GM19328 (cell line): Measurements from ENCODE around the gene EIF2S2.

Experiments used
- ATAC-seq: cut with Tn5 transposase; IDR thresholded peaks from one replicate; pipeline ENCODE4 v1.9.1; 2021; ENCODE audit warnings: mild to moderate bottlenecking, moderate library complexity; ENCODE audit not compliant: unreplicated experiment

Gene EIF2S2

DNA sequence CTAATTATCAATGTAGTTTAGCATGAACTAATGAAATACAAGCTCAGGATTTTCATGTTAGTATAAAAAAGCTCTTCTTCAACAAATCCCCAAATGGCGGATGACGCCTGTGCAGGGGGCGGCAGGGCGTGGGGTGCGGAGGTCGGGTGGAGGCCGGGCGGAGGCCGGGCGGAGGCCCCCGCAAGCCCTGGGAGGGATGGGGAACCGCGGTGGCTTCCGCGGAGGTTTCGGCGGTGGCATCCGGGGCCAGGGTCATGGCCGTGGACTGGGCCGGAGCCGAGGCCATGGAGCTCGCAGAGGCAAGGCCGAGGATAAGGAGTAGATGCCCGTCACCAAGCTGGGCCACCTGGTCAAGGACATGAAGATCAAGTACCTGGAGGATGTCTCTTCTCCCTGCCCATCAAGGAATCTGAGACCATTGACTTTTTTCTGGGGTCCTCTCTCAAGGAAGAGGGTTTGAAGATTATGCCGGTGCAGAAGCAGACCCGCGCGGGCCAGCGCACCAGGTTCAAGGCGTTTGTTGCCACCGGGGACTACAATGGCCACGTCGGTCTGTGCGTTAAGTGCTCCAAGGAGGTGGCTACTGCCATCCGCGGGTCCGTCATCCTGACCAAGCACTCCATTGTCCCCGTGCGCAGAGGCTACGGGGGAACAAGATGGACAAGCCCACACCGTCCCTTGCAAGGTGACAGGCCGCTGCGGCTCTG, 10.4 kb upstream of the EIF2S2 start:
- no peak for ATAC-seq

DNA sequence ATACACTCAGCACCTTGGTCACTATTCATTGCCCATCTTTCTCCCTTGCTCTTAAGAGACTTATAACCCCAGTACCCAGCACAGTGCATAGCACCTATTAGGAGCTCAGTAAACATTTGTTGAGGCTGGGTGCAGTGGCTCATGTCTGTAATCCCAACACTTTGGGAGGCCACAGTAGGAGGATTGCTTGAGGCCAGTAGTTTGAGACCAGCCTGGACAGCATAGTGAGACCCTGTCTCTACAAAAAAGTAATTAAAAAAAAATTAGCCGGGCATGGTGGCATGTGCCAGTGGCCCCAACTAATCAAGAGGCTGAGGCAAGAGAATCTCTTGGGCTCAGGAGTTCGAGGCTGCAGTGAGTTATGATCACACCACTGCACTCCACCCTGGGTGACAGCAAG, 8.2 kb upstream of the EIF2S2 start:
- ATAC-seq = no peak

DNA sequence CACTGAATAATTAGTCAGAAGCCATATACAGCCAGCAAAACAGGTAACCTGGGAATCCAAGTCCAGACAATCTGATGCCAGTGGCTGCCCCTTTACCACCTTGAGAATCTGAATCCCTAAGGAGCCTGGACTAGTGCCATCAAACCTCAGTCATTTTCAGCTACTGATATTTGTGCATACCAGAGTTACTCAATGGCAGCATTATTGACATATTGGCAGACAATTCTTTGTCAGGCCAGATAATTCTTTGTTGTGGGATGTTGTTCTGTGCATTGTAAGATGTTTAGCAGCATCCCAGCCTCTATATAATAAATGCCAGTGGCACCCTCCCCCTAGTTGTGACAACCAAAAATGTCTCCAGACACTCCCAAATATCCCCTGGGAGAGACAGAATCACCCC, 3.2 kb upstream of the EIF2S2 start:
- ATAC-seq = no peak

DNA sequence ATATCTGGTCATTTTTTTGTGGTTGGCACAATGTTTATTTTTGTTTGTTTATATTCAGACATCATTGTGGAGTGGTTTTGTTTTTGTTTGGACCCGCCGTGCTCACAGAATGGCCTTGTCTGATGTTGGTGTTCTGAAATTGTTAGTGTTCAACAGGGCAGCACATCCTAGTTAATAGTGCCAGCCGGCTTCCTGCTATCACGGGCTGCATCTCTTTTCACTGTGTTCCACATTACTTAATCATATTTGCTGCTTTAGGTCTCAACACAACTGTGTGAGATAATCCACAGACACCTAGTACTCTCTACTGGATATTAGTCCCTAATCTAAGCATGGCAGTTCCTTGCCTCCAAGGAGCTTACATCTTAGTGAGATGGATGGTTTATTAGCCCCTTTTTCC, 2.8 kb upstream of the EIF2S2 start:
- no peak for ATAC-seq

DNA sequence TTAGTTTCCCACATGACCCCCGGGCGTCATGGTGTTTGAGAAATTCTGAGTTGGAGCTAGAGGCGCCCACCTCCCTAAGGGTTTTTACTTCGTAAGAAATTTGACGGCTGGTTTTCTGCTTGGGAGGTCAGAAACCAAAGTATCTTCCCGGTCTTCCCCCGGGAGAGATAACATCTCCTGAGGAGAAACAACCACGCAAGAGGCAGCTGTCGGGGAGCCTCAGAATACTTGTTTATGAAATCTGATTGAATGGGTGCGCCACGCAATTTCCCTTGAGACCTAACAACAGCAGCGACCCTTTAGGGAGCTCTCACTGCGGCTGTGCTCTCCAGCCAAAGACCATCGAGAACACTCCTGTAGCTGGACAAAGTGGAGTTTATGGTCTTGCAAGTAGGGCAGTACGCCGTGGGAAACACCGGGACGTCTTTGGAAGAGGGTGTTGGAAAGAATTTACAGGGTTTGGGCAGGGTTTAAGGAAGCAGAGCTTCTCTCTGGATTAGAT, 608 bp upstream of the EIF2S2 start:
- ATAC-seq = peak; percentile 5

DNA sequence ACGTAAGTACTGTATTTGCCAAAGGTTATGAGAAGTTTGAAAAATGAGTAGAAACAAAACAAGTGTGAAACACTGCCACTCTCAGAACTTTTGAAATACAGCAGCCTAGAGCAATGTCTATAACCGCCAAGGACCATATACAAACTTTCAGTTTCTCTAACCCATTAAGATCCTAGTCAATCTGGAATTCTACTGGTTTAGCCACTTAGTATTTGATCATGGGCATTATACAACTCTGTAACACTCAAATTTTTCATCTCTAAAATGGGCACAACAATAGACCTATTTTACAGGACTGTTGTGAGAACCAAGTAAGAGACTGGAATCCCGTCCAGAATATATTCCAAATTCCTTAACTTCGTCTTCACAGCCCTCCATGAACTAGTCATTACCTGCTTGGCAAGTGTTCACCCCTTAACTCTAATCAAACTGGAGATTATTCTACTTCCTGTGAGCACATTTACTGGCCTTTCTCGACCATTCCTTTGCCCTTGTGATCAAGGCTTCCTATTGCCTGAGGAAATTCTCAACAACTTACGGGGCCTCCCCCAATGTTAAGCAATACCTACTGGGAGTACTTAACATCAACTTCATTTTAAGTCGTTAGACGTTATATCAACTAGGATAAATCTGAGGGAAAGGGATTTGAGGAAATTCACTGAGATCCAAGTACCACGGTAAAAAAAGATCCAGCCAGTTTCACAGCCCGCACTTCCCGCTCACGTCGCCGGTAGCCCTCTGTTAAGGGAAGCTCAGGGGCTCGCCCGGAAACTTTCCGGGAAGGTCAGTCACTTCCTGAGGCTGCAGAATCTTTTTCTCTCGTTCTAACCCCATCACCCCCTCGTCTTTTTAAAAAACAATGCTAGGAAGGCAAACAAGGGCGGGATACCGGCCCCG, 1.1 kb downstream of the EIF2S2 start:
- ATAC-seq = no peak

DNA sequence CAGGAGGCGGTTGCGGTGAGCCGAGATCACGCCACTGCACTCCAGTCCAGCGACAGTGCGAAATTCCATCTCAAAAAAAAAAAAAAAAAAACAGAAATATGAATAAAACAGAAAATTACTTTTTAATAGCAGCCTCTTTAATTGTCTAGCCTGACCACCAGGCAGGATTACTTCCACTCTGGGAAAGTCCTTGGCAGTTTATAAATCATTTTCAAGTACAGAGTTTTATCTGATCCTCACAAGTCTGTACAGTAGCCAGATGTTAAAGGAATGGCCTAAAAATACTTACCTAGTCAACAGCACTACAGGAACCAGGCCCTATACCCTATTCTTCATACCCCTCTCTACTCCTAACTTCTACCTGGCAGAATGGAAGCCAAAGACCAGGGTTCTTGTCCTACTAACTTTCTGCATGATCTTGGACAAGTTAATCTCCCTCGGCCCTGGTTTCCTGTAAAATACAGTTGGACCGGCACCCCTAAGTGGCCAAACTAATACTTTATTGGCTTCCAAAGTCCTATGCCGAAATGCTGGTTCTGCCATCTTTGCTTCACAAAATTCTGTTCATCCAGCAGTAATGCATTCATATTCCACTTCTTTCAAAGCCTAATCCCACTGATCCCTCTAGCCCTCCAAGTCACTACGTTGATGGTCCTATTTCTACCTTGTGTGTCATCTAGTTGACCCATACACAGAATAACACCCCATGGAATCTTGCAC, 1.9 kb downstream of the EIF2S2 start:
- ATAC-seq = no peak

DNA sequence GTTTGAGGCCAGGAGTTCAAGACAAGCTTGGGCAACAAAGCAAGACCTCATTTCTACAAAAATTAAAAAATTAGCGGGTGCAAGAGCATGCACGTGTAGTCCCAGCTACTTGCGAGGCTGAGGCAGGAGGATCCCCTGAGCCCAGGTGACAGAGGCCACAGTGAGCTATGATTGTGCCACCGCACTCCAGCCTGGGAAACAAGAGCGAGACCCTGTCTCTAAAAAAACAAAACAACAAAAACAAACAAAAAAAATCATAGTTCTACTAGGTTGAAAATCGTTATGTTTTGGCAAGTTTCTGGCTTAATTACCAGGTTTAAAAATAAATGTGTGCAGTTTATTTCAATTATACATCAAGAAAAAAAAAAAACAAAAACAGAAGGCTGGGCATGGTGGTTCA, 2.6 kb downstream of the EIF2S2 start:
- no peak for ATAC-seq

DNA sequence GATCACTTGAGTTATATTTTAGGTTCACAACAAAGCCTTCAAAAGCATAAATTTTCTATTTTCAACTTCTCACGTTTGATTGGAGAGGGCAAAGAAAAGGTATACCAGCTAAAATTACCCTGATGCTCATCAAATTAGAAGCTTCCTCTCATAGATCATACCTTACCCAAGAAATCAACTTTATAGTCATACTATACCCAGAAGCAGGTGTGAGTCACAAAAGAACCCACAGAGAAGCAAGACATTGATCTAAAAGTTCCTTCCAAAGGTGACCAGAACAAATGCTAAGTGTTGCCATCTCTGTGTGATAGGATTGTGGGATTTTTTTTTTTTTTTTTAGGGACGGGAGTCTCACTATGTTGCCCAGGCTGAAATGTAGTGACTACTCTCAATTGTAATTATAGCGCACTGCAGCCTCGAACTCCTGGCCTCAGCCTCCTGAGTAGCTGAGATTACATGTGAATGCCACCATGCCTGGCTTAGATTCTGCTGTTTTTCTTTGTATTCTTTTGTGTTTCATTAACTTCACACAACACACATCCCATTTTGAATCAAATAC, 3.3 kb downstream of the EIF2S2 start:
- no peak for ATAC-seq

DNA sequence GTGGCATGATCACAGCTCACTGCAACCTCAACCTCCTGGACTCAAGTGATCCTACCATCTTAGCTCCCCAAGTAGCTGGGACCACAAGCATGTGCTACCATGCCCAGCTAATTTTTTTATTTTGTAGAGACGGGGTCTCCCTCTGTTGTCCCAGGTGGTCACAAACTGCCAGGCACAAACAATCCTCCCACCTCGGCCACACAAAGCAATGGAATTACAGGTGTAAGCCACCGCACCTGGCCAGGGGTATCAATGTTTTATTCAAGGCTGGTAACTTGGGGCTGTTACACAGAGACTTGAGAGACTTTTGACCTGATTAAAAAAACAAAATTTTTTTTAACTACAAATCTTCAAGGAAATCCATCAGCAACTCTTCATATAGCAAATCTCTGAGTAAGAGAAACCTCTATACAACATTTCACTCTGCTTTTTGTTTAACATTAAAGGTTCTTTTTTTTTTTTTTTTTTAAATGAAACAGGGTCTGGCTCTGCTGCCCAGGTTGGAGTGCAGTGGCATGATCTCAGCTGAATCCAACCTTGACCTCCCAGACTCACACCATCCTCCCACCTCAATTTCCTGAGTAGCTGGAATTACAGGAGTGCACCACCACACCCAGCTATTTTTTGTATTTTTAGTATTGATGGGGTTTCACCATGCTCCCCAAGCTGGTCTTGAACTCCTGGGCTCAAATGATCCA, 5.9 kb downstream of the EIF2S2 start:
- ATAC-seq = no peak

DNA sequence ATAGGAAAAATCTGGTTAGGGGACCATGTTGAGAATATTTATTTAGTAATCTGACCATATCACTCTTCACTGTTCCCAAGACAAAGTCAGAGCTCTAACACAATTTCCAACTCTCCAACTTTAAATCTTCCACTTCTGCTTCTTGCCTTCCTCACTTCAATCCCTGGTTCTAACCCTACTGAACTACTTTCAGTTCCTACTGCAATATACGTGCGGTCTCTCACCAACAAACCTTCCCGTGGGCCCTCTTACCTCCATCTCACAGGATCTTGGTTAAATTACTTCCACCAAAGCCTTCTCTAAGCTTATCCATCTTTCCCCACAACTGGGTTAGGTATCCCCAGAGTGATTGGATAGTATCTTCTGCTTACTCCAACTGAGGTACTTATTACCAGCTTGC, 8.0 kb downstream of the EIF2S2 start:
- ATAC-seq = no peak

DNA sequence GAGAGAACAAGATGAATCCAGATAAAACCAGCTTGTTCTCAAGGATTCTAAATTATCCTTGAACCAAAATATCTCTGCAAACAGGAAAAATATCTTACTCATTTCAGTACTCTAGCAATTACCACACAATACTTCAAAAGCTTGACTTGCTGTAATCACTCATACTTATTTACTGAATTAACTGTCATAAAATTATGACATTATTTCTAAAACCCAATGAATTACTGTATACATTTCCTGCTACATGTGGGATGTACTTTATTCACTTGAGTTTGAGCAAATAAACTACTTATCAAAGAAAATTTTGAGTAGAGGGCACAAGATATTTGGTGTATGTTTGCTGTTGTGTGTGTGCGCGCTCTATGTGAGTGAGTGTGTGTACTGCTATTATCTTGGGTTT, 9.7 kb downstream of the EIF2S2 start:
- ATAC-seq = no peak

DNA sequence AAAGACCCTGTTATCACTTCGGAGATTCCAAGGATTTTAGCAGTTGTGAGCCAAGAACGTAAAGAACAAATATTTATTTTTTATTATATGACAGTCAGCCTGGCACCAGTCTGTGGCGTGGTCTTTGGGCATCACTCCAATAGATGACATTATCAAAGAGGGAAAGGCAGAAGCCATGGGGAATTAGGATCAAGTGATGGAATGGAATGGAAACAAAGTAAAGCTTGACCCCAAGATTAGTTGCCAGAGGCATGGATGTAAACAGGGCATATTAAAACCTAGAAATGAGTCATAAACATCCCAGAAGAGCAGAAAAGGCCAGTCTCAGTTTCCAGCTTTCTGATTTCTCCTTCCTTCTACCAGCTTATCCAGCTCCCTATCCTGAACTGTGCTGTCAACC, 11.5 kb downstream of the EIF2S2 start:
- ATAC-seq = no peak

DNA sequence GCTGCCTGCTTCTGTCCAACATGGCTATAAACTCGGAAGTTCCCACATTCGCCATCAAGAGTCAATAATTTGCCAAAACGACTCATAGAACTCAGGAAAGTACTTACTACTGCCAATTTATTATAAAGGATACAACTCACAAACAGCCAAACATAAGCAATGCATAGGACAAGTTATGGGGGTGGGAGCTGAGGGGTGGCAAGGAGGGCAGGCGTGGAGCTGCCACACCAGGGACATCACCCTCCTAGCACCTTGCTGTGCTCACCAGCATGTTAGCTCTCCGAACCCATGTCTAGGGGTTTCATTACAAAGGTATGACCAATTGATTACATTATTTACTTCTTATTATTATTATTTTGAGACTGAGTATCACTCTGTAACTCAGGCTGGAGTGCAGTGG, 12.4 kb downstream of the EIF2S2 start:
- no peak for ATAC-seq

DNA sequence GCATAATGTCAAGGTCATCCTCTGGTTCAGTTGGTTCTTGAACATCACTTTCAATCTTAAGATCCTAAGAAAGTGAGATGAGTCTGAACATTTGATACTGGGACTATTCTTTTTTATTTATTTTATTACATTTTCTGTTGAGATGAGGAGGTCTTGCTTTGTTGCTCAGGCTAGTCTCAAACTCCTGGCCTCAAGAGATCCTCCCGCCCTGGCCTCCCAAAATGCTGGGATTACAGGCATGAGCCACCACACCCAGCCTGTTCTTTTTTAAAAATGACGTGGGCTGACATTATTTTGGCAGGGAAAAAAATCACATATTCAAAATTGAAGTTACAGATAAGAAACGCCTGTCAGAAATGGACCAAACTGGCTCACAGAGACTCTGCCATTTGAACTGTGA, 13.5 kb downstream of the EIF2S2 start:
- ATAC-seq = no peak

DNA sequence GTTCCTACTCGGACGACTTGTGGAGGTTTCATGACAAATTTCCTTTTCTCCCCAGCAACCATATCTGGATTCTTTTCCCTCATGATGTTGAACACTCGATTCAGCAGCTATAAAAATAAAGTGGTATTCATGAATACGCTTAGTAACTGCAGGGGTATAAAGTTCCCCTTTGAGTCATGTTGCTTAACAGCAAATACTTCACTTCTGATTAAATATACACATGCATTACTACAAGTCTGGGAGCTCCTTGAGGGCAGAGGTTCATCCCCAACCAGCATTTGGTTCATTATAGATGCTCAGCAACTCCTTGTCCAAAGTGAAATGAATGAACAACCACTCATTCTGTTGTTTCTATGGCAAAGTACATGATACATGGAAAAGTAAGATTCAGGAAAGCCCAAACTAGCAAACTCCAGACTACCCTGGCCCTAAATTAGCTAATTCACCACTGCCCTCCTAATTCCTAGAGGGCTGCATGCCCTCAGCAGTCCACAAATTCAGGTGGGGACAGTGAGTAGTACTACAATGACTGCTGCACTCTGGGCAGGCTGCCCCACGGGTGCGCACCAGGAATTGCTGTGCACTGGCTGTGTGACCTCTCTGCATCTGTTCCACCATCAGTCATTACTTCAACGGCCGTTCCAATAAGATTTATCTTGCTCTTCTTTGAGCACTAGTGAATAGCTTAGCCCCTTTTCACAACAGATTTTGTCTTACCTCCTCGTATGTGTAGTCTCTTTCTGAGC, 15.2 kb downstream of the EIF2S2 start:
- no peak for ATAC-seq

DNA sequence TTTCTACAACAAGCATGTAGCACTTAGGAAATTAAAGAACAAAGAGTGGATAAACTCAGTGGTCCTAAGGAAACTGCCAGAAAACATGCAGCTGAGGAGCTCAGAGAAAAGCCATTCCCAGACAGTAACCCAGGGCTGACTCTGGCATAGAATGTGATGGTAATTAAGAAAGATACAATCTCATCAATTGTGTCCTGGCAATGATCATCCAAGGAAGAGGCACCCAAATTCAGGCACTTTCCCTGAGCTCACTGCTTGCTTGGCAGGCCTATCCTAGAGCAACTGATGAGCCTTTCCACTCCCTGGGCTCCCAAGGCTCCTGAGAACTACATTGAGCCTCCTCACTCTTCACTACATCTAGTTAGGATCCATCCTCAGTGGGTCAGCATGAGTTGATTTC, 16.2 kb downstream of the EIF2S2 start:
- no peak for ATAC-seq

DNA sequence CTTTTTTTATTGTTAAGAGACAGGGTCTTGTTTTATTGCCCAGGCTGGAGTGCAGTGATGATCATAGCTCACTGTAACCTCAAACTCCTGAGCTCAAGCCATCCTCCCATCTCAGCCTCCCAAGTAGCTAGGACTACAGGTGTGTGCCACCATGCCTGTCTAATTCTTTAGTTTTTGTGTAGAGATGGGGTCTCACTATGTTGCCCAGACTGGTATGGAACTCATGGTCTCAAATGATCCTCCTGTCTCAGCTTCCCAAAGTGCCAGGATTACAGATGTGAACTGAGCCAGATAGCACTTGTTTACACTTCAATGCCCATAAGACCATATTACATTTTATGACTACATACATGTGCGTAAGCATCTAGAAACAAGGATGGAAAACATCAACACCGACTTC, 18.1 kb downstream of the EIF2S2 start:
- ATAC-seq = no peak

DNA sequence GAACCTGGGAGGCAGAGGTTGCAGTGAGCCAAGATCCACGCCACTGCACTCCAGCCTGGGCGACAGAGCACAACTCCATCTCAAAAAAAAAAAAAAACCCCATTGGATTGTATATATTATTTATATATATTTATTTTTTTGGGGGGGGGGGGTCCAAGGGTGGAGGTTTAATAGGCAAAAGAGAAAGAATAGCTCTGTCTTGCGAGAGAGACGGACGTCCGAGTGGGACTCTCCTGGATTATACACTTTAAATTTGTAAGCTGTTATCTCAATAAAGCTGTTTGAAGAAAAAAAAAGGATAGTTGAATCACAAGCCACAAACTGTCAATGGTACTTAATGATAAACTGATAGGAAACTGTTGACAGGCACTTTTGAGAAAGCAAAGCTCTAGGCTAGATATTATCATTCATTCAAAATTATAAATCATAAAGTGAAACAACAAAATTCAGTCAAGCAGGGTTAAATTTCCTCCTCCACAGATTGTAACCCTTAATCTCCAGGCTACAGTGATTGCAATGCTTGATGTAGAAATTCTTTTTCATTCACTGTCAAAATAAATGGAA, 20.3 kb downstream of the EIF2S2 start:
- no peak for ATAC-seq

DNA sequence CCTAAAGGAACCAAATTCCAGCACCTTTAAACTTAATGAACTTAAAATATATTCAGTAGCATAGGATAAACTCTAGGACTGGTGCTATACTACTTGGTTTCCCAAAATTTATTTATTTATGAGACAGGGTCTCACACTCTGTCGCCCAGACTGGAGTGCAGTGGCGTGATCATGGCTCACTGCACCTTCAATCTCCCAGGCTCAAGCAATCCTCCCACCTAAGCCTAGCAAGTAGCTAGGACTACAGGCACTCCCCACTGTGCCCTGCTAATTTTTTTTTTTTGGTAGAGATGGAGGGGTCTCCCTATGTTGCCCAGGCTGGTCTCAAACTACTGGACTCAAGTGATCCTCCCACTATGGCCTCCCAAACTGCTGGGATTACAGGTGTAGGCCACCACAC, 21.4 kb downstream of the EIF2S2 start:
- no peak for ATAC-seq
